GM19240 (cell line): ENCODE results near the gene LRRN2.

Source experiments
- DNase-seq: peaks from one replicate; pipeline ENCODE4 v3.0.0; 2011; ENCODE audit warnings: low spot score; ENCODE audit not compliant: insufficient read length

The LRRN2 gene

GRCh38 chr1:204712708-204713430, 27.3 kb upstream of the LRRN2 start:
- no peak for DNase-seq

- DNase-seq, result no peak
Observed at GRCh38 chr1:204711947-204712701, 26.6 kb upstream of the LRRN2 start.

GRCh38 chr1:204711103-204711946, 25.8 kb upstream of the LRRN2 start:
- DNase-seq, result no peak

GRCh38 chr1:204709960-204710912, 24.7 kb upstream of the LRRN2 start:
- no peak for DNase-seq

GRCh38 chr1:204709021-204709420, 23.5 kb upstream of the LRRN2 start:
- DNase-seq, result no peak

- no peak for DNase-seq
Observed at GRCh38 chr1:204706838-204707509, 21.4 kb upstream of the LRRN2 start.

- DNase-seq, result no peak
Observed at GRCh38 chr1:204705888-204706837, 20.6 kb upstream of the LRRN2 start.

- no peak for DNase-seq
Observed at GRCh38 chr1:204705493-204705811, 19.9 kb upstream of the LRRN2 start.

GRCh38 chr1:204704794-204705492, 19.4 kb upstream of the LRRN2 start:
- no peak for DNase-seq

- no peak for DNase-seq
Observed at GRCh38 chr1:204703826-204704612, 18.5 kb upstream of the LRRN2 start.

GRCh38 chr1:204703268-204703664, 17.7 kb upstream of the LRRN2 start:
- DNase-seq, result no peak

GRCh38 chr1:204702552-204703267, 17.2 kb upstream of the LRRN2 start:
- DNase-seq, result no peak

- DNase-seq, result no peak
Observed at GRCh38 chr1:204701229-204701628, 15.7 kb upstream of the LRRN2 start.

- no peak for DNase-seq
Observed at GRCh38 chr1:204697893-204698292, 12.4 kb upstream of the LRRN2 start.

- DNase-seq, result no peak
Observed at GRCh38 chr1:204696606-204697005, 11.1 kb upstream of the LRRN2 start.

- DNase-seq, result no peak
Observed at GRCh38 chr1:204695692-204696091, 10.2 kb upstream of the LRRN2 start.

GRCh38 chr1:204694145-204694544, 8.6 kb upstream of the LRRN2 start:
- no peak for DNase-seq
